ENCODE measurements around the gene ZSWIM8. TPM values are rescaled to one million over a fixed set of nuclear protein-coding genes. Genes with fewer than 3 reads are reported as not detected.

ZSWIM8 gene
- total and polyA plus RNA-seq, 2 donors (not counting 1 experiment from before 2014, with no cell fraction given) = 37.9 to 60.9 TPM

DNA sequence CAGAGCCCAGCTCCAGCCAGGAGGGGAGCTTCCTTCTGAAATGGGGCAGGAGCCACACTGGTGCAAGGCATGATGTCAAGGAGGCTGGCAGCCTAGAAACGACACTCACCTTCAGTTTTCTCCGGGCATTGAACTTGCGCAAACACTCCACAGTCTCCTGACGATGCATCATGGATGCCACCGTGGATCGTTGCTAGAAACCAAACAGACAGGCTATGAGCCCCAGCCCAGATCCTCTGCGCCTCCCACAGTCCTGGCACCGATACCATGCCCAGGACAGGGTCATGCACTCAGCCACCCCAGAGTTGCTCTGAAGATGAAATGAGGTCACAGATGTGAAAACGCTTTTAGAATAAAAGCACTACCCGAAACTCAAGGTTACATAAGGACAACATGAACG, 56.9 kb downstream of the ZSWIM8 start:
- TF ChIP-seq EZH2 (IDR thresholded peaks at IDR 0.05; ENCODE audit: low read length, missing control alignments) (no peak), CTCF (conservative IDR thresholded peaks at IDR 0.05 in 1 of 2, IDR thresholded peaks at IDR 0.05 in 1 of 2; ENCODE audit: low read depth in 1 of 2, low read length in 2 of 2) (no peak)
- no peak overlapping the region for H3K9ac ChIP-seq (ENCODE audit: insufficient read depth, low read length)
- peaks cover 14% of the 10 kb centered on the region for H3K36me3 ChIP-seq (ENCODE audit: control insufficient read depth, insufficient read depth, low read length)
- H3K79me2 ChIP-seq (ENCODE audit: control insufficient read depth, insufficient read depth, low read length) = no peaks in the 10 kb centered on the region
- peaks cover 15% of the 10 kb centered on the region for H3K4me1 ChIP-seq (ENCODE audit: control insufficient read depth, extremely low read depth, insufficient read depth, low read length)
- no peak for DNase-seq (ENCODE audit: low read depth in 2 of 2)
- H3K27me3 ChIP-seq (ENCODE audit: control insufficient read depth, insufficient read depth, low read length) = no peaks in the 10 kb centered on the region
- H3K27ac ChIP-seq (ENCODE audit: insufficient read depth, low read length) = no peak overlapping the region
- no peak overlapping the region for H3K4me3 ChIP-seq (replicated peaks in 1 of 4; ENCODE audit: control extremely low read depth in 1 of 4, insufficient read depth in 1 of 4, low read depth in 3 of 4, low read length in 4 of 4)
- H3K9me3 ChIP-seq (ENCODE audit: control insufficient read depth, insufficient read depth, low read depth, low read length) = no peaks in the 10 kb centered on the region
- H2AFZ ChIP-seq (ENCODE audit: low read length) = no peak overlapping the region
- no peak overlapping the region for H3K4me2 ChIP-seq (ENCODE audit: extremely low read depth, insufficient read depth, low read length)
- no peaks in the 10 kb centered on the region for H4K20me1 ChIP-seq (ENCODE audit: control insufficient read depth, extremely low read depth, insufficient read depth, low read length)

- Histone ChIP-seq H3K9ac (ENCODE audit: insufficient read depth, low read length) (no peak overlapping the region), H4K20me1 (ENCODE audit: control insufficient read depth, extremely low read depth, insufficient read depth, low read length) (no peaks in the 10 kb centered on the region), H3K9me3 (ENCODE audit: control insufficient read depth, insufficient read depth, low read depth, low read length) (no peaks in the 10 kb centered on the region), H3K4me2 (ENCODE audit: extremely low read depth, insufficient read depth, low read length) (no peak overlapping the region), H3K4me1 (ENCODE audit: control insufficient read depth, extremely low read depth, insufficient read depth, low read length) (peaks cover 12% of the 10 kb centered on the region), H3K27me3 (ENCODE audit: control insufficient read depth, insufficient read depth, low read length) (no peaks in the 10 kb centered on the region), H3K36me3 (ENCODE audit: control insufficient read depth, insufficient read depth, low read length) (peaks cover 14% of the 10 kb centered on the region), H2AFZ (ENCODE audit: low read length) (no peak overlapping the region), H3K4me3 (replicated peaks in 1 of 4; ENCODE audit: control extremely low read depth in 1 of 4, insufficient read depth in 1 of 4, low read depth in 3 of 4, low read length in 4 of 4) (no peak overlapping the region), H3K27ac (ENCODE audit: insufficient read depth, low read length) (no peak overlapping the region), H3K79me2 (ENCODE audit: control insufficient read depth, insufficient read depth, low read length) (no peaks in the 10 kb centered on the region)
- no peak for DNase-seq (ENCODE audit: low read depth in 2 of 2)
- TF ChIP-seq EZH2 (IDR thresholded peaks at IDR 0.05; ENCODE audit: low read length, missing control alignments) = no peak
- no peak for TF ChIP-seq CTCF (conservative IDR thresholded peaks at IDR 0.05 in 1 of 2, IDR thresholded peaks at IDR 0.05 in 1 of 2; ENCODE audit: low read depth in 1 of 2, low read length in 2 of 2)
Measured at GRCh38 chr10:73843261-73843660, 57.9 kb downstream of the ZSWIM8 start.

DNA sequence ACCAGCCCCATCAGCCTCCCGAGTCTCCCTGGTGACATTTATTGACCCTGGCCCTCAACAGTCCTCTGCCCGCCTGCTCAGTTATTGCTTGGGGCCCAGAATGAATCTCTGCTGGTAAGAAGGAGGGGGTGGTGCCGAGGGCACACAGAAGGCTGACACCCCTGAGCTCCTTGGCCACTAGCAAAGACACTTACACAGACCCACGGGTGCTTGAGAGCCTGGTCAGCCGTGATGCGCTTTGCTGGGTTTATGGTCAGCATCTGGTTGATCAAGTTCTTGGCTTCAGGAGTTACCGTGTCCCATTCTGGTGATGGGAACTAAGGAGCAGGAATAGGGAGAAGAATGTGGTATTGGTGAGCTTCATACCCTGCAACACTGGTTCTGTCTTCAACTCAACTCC, 61.6 kb downstream of the ZSWIM8 start:
- Histone ChIP-seq H3K27me3 (ENCODE audit: control insufficient read depth, insufficient read depth, low read length) (no peaks in the 10 kb centered on the region), H3K36me3 (ENCODE audit: control insufficient read depth, insufficient read depth, low read length) (peaks cover 13% of the 10 kb centered on the region), H3K9ac (ENCODE audit: insufficient read depth, low read length) (no peak overlapping the region), H3K4me1 (ENCODE audit: control insufficient read depth, extremely low read depth, insufficient read depth, low read length) (peaks cover 8% of the 10 kb centered on the region), H3K27ac (ENCODE audit: insufficient read depth, low read length) (no peak overlapping the region), H3K4me3 (replicated peaks in 1 of 4; ENCODE audit: control extremely low read depth in 1 of 4, insufficient read depth in 1 of 4, low read depth in 3 of 4, low read length in 4 of 4) (no peak overlapping the region), H2AFZ (ENCODE audit: low read length) (no peak overlapping the region), H3K9me3 (ENCODE audit: control insufficient read depth, insufficient read depth, low read depth, low read length) (no peaks in the 10 kb centered on the region), H3K79me2 (ENCODE audit: control insufficient read depth, insufficient read depth, low read length) (no peaks in the 10 kb centered on the region), H4K20me1 (ENCODE audit: control insufficient read depth, extremely low read depth, insufficient read depth, low read length) (no peaks in the 10 kb centered on the region), H3K4me2 (ENCODE audit: extremely low read depth, insufficient read depth, low read length) (no peak overlapping the region)
- no peak for DNase-seq (ENCODE audit: low read depth in 2 of 2)
- TF ChIP-seq EZH2 (IDR thresholded peaks at IDR 0.05; ENCODE audit: low read length, missing control alignments) (no peak), CTCF (conservative IDR thresholded peaks at IDR 0.05 in 1 of 2, IDR thresholded peaks at IDR 0.05 in 1 of 2; ENCODE audit: low read depth in 1 of 2, low read length in 2 of 2) (no peak)
